Stimulated activated CD8-positive, alpha-beta memory T cell treated with anti-CD3 and anti-CD28 coated beads, Interleukin-7, amount 100 ng/mL, for 48 hours (primary cell): ENCODE results near the gene STK11IP.

ENCODE experiments used
- DNase-seq, 2 donors: peaks; one replicate each; pipeline ENCODE4 v3.0.0-alpha.2; 2020; ENCODE audit warnings: low read depth in 1 of 2; ENCODE audit errors: extremely low read depth in 1 of 2

STK11IP gene

DNA sequence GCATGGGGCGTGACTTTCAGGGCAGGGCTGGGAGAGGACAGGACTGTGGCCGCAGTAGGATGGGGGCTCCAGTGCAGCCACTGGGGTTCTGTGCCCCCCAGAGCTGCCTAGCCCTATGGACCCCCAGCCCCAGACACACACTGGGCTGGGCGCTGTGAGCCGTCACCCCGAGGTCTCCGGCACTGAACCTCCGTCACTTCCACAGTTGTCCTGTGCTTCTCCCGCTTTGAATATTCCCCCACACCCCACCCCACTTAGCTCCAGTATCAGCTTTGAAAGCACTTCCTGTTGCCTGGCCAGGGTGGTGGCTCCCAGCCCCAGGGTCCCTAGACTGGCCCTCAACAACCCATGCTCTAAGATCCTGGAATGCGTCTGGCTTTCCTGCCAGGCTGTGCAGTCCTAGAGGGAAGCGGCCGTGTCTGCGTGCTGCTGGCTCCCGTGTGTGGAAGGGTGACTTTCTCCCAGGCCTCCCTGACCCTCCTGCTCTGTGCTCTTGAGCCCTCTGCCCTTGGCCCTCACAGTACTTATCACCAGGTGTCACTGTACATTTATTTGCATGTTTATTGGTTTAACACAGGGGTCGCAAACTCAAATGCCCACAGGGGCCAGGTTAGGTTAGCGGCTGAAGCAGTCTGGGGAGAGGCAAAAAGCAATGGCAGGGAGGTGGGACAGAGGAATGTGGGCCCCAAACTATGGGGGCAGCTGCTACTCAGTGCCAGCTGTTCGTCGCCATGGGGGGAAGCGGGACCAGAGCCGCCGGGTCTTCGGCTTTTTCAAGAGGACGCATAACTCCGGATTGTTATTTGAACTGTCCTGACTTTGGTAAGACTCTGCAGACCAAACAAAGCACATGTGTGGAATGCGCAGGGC, 36.2 kb upstream of the STK11IP start:
- DNase-seq = no peak

DNA sequence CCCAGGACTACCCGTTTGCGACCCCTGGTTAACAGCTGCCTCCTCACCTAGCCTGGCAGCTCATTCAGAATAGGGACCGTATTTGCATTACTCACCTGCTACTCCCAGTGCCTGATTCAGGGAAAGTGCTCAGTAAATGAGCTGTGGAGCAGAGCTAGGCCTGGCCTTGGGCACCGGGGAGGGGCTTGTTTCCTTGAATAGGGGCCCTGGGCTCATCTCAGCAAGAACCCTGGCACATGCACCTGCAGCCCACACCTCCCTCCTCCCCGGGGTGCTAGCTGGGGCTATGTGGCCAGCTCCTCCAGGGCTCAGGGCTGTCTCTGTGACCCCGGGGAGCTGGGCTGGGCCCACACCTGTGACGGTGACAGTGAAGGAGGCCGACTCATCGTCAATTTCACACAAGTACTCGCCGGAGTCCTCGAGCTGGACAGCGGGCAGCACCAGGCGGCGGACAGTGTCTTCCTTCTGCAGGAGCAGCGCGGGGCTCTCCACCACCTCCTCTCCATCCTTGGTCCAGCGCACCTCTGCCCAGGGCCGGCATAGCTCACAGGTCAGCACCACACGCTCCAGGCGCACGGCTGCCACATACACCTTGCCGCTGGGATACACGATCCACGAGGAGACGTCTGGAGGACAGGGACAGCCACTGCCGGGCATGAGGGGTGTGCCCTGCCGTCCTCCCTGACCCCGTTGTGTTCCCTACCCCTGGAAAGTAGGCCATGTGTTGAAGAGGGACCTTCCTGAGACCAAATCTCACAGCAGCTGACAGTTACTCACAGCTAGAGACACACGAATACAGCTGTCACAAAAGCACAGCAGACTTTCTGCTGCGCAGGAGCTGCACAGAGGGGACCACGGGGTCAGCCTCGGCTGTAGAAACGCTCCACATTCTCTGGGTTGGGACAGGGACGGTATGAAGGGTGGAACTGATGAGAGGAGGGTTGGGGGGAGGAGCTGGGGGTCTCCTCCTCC, 35.3 kb upstream of the STK11IP start:
- DNase-seq = no peak

DNA sequence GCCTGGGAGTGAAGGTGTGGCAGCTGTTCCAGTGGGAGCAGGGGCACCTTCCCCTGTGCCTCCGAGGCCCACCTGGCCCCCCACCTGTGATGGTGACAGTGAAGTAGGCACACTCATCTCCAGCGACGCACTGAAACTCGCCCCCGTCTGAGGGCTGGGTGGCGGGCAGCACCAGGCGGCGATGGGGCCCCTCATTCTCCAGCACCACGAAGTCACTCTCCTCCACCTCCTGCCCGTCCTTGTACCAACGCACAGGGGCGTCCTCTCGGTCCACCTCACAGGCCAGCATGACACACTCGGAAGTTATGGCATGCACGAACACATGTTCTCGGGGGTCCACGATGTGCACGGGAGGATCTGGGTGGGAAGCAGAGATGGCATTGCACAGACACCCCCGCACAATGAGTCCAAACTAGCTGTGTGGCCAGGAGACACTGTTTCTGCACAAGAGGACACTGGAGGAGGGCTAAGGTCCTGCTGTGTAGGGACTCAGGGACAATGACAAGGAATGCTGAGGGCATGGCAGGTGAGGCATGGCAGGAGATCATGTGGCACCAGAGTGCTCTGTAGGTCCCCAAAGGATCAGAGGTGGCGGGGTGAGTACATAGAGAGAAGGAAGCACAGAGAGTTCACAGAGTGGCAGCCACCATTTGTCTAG, 34.3 kb upstream of the STK11IP start:
- DNase-seq = no peak

DNA sequence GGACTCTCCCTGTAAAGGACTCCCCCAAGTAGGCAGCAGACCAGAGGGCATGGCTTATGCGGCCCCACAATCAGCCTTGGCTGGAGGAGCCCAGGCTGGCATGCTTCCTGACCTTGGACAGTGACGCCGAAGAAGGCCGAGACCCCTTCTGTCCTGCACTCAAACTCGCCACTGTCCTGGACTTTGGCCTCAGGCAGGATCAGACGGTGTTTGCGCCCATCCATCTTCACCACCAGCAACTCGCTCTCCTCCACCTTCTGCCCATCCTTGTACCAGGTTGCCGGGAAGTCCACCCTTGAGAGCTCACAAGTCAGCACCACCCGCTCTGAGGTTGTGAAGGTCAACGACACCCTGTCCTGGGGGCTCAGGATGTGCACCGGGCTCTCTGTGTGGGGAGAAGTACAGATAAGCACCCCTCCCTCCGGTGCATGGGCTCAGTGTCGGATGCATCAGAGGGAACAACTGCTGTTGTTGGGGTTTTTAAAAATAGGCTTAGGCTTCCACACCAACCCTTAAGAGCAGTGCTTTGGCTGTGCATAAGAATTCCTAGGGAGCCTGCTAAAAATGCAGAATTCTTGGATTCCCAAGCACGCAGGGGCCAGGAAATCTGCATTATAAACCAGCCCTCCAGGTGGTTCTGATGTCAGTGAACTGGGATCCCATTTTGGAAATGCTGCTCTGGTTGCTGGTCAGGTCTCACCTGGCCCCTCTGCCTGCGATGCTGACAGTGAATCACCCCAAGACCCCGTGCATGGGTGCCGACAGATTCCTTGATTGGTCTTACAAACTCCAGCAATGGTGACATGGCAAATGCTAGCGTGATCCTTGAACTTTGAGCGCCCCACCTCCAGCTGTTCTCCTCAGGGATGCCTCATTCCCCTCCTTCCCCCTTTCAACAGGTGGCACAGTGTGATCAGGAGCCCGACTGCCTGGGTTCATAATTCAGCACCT, 32.3 kb upstream of the STK11IP start:
- no peak for DNase-seq

DNA sequence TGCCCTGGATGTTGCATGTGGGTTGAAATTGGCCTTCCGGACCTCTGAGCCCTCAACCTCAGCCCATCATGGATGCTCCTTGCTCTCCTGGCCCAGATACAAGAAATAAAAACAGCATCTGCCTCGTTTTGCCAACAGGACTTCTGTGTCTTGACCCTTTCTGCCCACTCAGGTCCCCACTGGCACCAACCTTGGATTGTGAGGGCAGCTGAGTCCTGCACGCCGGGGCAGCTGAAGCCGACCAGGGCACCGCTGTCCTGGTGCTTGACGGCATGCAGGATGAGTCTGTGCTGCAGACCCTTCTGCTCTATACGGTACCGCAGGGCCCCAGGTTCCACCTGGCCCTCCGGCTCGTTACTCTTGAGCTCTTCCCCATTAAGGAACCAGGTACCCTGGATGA, 31.0 kb upstream of the STK11IP start:
- DNase-seq = no peak

DNA sequence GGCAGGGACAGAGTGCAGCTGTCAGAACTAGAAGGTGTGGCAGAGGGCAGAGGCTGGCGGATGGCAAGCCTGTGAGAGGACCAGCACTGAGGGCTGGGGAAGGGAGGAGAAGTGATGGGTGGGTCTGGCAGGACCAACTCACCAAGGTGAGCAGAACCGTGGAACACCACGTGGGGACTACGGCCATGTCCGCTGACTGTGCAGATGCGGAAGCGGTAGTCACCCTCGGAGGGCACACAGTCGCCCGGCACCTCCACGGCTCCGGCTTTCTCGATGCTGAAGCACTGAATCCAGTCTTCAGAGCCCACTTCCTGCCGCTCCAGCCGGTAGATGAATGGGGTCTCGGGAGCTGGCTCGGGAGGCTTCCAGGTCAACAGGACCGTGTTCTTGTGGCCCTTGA, 30.5 kb upstream of the STK11IP start:
- DNase-seq = no peak

DNA sequence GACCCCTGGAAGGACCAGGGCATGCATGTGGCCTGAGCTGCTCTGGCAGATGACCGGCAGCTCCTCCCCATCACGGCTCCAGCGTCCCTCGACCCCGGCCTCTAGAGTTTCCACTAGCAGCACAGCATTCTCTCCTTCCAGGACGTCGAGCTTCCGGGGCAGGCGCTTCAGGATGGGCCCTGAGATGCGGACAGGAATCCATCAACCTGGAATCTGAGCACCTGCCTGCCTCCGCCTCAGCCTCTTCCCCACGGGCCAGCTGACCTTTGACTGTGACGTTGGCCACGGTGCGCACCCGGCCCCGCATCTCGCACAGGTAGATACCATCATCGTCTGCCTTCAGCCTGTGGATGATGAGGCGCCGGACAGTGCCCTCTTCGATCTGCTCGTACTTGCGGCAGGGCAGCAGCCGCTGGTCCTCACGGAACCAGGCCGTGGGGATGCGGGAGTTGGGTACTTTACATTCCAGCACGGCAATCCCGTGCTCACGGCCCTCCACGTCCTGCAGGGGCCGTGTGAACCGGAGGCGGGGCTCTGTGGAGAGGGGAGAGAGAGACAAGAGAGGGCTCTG, 29.8 kb upstream of the STK11IP start:
- no peak for DNase-seq

DNA sequence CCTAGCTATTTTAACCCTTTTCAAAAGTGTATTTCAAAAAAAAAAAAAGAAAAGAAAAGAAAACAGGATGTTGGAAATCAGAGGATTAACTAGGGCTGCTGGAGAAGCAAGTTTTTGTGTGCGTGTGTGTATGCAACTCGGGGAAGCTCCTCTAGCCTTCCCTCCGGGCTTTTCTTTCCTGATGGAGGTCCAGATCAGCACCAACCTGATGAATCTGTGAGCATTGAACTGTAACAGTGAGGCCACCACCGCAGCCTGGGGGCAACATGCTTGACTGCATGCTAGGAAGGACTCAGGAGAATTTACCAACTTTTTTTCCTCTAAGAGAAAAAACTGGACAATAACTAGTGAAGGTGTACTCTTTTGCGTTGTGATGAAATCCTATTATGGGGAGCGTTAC, 28.6 kb upstream of the STK11IP start:
- no peak for DNase-seq

DNA sequence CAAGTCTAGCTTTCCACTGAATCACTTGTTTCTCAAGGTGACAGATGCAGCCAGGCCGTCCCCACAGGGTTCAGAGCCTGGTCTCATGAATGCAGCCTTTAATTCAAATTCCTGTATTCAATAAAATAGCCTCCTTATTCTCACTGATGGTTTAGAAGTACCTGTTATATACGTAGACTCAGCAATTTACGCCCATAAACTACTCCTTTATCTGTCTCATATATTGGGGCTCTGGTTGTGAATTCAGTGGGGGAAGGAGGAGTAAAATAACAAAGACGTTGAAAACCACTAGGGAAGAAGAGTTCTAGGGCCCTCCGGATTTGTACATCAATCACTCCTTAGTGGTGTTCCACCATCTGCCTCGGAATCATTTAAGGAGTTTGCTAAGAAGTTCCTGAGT, 28.0 kb upstream of the STK11IP start:
- DNase-seq = no peak

DNA sequence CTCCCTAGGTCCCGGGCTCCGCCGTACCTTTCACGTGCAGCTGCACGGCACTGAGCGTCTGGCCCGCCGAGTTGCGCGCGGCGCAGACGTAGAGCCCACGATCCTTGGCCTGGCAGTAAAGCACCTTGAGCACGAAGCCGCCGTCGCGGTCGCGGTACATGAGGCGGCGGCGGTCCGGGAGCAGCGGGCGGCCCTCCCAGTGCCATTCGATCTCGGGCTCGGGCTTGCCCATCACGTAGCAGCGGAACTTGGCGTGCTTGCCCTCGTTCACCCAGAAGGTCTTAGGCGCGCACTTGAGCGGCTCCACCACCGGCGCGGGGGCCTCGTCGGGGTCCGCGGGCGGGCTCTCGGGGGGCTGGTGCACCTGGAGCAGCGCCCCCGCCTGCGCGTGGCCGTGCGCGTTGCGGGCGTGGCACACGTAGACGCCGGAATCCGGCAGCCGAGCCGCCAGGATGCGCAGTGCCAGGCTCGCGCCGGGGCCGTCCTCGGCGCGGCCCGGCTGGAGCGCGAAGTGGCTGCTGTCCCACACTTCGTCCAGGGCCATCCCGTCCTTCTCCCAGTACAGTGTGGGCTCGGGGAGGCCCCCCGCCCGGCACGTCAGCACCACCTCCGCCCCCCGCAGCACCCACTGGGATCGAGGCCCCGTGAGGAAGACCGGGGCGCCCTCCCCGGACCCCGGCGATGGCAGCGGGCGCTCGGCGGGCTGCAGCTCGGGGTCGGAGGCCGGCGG, 27.3 kb upstream of the STK11IP start:
- DNase-seq = no peak

DNA sequence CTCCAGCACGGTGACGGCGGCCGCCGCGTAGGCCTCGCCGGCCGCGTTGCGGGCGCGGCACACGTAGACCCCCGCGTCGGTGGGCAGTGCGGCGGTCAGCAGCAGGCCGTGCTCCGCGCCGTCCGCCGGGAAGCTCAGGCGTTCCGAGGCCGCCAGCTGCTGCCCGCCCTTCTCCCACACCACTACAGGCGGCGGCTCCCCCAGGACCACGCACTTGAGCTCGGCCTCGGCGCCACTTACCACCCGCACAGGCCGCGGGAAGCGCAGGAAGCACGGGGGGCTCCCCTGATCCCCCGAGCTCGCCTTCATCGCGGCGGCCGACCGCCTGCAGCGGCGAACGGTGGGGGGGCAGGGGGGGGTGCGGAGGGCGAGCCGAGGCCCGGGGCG, 26.7 kb upstream of the STK11IP start:
- DNase-seq = no peak

DNA sequence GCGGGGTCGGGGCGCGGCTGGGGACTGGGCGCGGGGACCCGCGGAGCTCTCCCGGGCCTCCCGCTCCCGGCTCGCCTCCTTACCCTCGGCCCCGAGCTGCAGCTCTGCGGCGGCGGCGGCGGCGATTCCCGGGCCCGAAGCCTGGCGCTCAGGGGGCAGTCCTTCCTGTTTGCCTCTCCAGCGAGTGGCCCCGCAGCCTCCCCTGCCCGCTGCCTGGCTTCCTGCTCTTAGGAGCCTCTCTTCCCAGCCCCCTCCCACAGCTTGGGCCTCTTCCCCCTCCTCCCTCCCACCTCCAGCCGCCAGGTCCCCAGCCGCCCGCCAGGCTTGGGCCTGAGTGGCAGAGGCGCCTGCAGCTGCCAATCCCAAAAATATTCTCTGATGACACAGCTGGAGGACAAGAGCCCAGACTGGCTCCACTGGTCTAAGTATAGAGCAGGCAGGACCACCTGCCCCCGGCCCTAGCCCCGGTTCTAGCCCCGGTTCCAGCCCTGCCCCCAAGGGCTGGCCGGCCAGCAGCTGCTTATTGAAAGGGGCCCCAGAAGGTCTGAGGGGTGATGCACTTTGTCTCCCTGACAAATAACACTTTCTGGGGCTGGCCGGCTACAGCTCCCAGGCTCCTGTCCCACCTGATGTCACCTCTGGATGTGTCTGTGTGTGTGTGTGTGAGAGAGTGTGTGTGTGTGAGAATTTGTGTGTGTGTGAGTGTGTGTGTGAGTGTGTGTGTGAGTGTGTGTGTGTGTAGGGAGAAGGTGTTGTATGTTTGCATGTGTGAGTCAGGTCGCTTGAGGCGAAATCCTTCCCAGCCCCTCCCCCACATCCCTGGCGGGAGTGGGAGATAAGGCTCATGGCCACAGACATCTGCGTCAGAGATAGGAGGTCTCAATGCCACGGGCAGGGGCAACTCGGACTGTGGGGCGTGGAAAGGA, 26.1 kb upstream of the STK11IP start, which contains the start of gene OBSL1:
Gene OBSL1, minus strand, starts transcription at position 229 of the 926 bp plus-strand sequence. CDS start 307 bp downstream, outside the sequence.
- no peak for DNase-seq

DNA sequence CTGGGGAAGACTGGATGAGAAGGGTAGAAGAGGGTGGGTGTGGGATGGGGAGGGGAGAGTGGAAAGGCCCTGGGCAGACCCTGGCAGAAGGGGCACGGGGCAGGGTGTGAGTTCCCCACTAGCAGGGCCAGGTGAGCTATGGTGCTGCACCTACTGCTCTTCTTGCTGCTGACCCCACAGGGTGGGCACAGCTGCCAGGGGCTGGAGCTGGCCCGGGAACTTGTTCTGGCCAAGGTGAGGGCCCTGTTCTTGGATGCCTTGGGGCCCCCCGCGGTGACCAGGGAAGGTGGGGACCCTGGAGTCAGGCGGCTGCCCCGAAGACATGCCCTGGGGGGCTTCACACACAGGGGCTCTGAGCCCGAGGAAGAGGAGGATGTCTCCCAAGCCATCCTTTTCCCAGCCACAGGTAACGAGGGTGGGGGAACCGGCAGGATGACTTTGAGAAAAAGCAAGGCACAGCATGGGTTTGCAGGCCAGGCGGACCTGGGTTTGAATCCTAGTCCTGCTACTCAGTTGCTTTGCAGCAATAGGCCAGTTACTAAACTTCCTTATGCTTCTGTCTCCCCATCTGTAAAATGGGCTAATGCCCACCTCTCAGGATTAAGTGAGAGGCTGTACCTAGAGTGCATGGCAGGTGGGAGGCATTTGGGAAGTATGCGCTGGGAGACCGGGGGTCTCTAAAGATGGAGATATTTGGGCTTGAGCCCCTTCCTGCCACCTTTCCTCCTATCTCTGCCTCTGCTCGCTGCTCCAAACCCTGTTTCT, 25.2 kb upstream of the STK11IP start, which contains the start of gene INHA:
Gene INHA, plus strand, starts transcription at position 74 of the 765 bp plus-strand sequence. Its CDS starts 65 bp downstream, at position 139.
- DNase-seq = no peak

DNA sequence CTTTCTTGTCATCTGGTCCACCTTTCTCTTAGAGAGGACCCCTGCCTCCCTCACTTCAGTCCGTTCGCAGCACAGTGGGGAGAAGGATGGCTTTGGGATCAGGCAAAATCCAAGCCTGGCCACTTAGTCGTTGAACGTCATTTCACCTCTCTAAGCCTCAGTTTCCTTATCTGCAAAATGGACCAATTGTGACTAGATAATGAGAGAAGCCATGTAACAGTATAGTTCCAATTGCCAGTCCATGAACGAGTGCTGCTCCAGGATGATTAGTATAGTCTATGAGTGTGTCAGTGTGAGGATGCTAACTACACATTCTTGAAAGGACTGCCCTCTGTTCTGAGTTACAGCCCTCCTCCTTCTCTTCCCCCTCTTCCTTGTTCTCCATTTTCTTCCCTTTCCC, 24.5 kb upstream of the STK11IP start:
- DNase-seq = no peak

DNA sequence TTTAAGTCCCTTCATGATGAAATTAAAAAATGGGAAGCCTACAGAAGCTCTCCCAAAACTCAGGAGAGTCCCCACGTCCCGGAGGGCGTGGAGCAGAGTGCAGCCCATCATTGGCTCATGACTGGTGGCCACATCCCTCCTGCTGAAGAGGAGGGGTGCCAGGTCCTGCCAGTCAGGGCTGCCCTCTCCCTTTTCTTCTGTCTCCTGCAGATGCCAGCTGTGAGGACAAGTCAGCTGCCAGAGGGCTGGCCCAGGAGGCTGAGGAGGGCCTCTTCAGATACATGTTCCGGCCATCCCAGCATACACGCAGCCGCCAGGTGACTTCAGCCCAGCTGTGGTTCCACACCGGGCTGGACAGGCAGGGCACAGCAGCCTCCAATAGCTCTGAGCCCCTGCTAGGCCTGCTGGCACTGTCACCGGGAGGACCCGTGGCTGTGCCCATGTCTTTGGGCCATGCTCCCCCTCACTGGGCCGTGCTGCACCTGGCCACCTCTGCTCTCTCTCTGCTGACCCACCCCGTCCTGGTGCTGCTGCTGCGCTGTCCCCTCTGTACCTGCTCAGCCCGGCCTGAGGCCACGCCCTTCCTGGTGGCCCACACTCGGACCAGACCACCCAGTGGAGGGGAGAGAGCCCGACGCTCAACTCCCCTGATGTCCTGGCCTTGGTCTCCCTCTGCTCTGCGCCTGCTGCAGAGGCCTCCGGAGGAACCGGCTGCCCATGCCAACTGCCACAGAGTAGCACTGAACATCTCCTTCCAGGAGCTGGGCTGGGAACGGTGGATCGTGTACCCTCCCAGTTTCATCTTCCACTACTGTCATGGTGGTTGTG, 23.0 kb upstream of the STK11IP start:
- no peak for DNase-seq
